GM18909 (cell line): ENCODE results near the gene ACVR1B.
A peak's percentile ranks its signal among the peaks of the same experiment; 100 is the strongest.

ENCODE experiments used
- ATAC-seq: cut with Tn5 transposase; IDR thresholded peaks from one replicate; pipeline ENCODE4 v1.9.1; 2021; ENCODE audit warnings: mild to moderate bottlenecking; ENCODE audit not compliant: unreplicated experiment, poor library complexity

The ACVR1B gene

DNA sequence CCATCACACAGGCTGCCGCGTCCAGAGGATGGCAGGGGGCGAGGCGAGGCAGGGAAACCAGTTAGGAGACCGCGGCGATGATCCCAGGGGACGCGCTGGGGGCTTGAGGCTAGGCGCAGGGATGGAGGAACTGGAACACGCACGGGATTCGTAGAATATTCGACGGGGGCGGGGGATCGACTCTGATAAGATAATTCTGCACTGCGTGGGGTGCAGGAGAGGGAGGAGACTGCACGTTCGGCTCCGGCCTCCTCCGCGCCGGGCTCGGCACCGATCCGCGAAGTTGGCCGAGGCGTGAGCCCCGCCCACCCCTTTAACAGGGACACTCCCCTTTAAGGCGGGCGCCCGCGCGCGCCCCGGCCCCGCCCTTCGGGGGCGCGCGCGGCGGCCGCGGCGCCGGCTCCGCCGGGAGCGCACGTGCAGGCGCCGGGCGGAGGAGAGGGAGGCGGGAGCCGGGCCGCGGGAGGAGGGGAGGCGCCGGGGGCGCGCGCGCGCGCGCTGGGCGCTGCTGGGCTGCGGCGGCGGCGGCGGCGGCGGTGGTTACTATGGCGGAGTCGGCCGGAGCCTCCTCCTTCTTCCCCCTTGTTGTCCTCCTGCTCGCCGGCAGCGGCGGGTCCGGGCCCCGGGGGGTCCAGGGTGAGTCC lies at the start of gene ACVR1B:
ACVR1B (plus strand) TSS at position 501 of the 644 bp plus-strand sequence; CDS start at position 546, 45 bp downstream.
- ATAC-seq, result peak; percentile 88

DNA sequence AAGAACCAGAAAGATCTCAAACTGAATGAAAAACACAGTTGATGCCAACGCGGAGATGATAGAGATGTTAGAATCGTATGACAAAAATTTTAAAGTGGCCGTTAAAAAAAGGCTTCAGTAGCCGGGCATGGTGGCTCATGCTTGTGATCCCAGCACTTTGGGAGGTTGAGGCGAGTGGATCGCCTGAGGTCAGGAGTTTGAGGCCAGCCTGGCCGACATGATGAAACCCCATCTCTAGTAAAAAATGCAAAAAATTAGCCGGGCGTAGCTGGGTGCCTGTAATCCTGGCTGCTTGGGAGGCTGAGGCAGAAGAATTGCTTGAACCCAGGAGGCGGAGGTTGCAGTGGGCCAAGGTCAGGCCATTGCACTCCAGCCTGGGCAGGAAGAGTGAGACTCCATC lies 49.6 kb upstream of the ACVR1B start:
- ATAC-seq, result no peak

DNA sequence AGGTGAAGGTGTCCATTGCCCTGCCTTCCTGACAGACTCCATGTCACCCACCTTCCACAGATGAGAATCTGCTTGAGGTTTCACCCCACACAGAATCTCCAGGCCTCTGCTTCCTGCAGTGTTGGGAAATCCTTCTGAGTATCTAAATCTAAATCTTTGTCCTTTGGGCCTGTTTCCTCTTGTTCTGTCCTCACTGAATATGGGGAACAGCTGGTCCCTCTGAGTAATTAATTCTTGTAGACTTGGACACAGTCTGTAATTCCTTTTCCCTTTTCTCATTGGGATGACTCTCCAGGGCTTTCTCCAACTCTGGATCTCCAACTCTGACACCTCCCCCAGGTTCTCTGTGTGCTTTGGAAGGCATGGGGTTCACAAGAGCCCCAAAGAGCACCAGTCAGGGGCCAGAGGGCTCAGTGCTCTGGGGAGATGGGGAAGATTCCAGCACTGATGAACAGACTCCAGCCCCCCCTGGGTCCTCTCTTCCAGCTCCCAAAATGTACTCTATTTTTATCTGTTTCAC lies 46.5 kb upstream of the ACVR1B start:
- no peak for ATAC-seq

DNA sequence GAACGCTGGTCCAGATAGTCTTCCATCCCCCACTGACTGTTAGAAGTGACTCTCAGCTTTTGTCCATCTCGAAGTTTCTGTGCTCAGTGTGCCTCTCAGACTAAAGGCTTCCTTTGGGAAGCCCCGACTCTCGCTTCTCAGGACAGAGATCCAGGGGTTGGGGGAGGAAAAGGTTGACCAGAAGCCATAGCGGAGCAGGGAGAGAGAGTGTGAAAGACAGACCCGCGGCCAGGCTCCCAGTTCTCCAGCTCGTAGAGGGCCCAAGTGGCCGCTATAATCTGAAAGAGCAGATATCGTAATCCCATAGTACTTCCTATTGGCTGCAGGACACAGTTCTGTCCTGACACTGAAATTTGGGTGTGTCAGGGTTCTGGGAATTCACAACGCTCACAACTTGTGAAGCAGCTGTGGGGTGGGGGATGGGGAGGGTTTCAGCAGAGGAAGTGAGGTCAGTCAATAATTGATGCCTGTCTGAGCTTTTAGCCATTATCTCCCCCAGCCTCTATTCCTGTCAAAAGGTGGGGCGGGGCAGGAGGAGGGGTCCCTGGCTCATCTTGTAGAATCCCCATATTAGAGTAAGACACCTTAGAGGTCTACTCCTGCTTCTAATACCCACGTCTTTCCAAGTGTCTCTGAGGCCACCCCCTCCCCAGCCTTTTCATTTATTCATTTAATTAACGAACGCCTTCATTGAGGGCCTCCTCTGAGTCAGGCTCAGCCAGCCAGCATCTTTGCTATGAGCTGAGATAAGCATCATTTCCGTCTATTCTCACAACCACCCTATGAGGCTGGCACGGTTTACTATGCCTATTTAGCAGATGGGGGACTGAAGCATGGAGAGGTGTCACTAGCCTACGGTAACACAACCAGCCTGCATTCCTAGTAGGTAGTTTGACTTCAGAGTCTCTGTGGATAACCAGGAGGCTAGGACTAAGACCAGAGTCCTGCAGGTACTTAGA lies 45.7 kb upstream of the ACVR1B start:
- no peak for ATAC-seq

DNA sequence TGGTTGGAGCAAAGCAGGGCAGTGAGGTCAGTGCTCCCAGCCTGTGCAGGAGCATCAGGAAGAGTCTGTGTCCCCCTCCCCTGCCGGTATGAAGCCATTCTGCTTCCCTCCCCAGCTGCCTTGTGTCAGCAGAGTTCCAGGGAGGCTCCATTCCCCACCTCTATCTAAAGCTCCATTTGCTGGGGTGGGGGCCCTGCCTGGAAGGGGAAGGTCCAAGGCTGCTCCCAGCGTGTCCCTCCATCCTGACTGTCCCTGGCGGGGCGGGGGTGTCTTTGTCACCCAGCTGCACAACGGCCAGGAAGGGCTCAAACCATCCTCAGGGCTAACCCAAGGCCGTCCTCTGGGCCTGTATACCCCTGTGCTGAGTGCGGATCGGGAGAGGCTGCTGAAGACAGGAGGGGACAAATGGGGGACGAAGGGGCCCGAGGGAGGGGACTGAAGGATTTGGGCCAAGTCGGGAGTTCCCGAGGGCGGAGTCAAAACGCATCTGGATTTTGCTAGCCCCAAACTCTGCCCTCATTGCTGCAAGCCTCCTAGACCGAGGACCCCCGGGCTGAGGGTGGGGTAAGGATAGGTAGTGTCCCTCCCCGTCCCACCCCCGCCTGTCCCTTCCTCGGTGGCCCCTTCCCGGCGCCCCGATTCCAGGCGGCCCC lies 44.9 kb upstream of the ACVR1B start:
- no peak for ATAC-seq

DNA sequence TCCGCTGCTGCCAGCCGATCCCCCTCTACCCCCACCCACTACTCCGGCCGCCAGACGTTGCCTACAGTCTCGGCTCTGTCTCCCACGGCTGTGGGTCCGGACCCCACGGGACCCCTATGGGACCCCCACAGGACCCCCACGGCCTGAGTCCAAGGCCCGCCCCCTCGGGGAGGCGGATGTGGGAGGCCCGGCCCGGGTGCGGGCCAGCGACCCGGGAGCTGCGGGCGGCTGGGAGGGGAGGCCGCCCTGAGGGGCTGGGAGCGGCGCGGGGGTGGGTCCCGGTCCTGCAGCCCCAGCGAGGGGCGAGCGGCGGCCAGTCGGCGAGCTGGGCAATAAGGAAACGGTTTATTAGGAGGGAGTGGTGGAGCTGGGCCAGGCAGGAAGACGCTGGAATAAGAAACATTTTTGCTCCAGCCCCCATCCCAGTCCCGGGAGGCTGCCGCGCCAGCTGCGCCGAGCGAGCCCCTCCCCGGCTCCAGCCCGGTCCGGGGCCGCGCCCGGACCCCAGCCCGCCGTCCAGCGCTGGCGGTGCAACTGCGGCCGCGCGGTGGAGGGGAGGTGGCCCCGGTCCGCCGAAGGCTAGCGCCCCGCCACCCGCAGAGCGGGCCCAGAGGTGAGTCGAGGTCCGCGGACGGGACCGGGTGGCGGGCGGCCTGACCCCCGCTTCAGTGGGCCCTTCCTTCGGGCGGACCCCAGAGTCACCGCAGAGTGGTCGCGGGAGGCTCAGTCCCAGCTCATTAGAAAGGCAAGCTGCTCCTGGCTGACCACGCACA lies 44.2 kb upstream of the ACVR1B start, which contains the start of gene ACVRL1:
ACVRL1 (plus strand) TSS at position 422 of the 773 bp plus-strand sequence. CDS start 4,971 bp downstream, outside the sequence.
- ATAC-seq, result no peak

DNA sequence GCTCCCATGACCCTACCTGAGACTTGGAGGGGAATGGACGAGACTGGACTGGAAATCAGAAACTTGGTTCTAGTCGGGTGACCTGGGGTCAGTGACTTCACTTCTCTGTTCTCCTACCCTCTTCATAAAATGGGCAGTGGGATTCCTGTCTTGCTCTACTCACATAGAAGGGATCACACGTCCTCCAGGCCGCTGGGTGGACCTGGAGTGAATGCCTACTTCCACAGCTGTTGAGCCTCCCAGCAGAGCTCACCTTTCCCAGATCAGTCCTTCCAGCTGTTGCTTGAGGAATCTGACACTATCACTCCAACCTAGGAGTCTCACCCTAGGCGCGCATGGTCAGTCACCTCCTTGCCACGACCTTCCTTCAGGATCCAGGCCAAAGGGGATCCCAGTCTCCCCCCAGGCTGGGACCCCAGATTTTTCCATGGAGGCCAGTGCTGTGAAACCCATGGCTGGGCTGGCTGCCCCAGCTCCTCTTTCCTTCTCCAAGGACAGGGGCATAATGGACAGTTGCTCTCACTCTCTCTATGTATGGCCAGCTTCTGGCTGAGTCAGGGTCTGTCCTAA lies 43.6 kb upstream of the ACVR1B start:
- no peak for ATAC-seq

DNA sequence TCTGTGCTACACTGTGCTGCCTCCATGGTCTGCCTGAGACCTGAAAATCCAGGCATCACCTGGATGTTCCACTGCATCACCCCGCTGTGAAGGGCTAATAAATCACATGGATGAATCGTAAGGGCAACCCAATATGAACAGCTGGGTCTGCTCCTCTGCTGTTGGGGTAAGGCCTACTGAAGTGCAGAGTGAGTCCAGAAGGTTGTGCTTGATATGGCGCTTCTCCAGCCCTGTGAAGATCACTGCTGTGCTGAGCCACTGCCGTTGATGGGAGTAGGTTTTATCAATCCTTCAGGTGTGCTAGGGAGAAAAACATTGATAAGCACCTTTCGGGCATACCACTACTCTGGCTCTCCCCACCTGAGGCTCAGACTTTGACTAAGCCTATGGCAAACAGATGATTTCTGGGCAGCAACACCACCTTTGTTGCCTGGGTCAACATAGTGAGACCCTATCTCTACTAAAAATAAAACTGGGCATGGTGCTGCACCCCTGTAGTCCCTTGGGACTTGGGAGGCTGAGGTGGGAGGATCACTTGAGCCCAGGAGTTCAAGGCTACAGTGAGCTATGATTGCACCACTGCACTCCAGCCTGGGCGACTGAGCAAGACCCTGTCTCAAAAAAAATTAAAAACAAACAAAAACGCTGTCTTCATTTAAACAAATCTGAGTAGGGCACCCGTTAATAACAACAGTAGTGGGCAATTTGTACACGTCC lies 42.5 kb upstream of the ACVR1B start:
- ATAC-seq, result no peak

DNA sequence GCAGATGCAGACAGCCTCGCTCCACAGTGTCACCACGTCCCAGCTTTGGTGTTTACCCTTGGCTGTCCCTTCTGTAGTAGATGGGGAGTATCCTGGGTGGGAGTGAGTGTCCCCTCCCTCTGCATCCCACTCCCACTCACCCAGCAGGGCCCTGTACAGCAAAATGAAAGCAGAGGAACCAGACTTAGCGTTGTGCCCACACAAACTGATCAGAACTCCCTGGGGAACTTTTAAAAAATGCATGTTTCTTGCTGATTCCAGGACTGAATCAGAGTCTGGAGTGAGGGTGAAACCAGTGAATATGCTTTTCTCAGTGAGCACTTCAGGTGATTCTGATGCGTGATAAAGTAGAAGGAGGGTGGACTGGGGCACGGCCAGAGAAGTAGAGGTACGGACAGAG lies 41.3 kb upstream of the ACVR1B start:
- ATAC-seq, result no peak

DNA sequence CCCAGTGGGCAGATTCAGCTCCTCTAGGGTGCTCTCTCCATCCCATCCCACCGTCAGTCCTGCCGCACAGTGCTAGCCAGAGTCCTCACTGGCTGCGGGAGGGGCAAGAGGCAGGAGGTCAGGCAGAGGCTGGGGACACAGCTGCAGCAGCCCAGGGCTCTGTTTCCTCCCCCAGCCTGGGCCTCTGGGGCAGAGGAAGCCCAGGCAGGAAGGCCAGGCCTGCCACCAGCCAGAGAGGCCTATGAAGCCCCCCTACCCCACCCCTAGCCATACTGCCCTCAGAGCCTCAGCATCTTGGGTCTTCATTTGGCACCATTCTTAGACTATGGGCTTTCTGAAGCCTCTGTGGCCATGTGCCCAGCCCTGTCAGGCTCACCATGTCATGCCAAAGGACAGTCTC lies 40.8 kb upstream of the ACVR1B start:
- no peak for ATAC-seq

DNA sequence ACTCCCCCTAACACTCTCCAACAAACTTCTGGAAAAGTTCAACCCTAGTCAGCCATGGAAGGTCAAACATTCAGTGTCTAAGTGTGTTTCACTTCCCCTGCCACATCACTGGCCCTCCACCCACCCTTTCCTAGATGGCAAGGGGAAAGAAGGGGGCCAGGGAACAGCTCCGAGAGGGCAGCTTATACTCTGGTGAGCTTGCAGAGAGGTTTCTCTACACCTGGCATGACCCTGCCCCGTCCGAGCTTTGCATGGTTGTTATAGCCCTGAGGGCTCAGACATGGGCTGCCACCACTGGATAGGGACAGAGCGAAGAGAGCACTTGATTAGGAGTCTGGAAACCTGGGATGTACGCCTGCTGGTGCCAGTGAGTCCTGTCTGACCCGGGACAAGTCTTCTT lies 40.2 kb upstream of the ACVR1B start:
- no peak for ATAC-seq

DNA sequence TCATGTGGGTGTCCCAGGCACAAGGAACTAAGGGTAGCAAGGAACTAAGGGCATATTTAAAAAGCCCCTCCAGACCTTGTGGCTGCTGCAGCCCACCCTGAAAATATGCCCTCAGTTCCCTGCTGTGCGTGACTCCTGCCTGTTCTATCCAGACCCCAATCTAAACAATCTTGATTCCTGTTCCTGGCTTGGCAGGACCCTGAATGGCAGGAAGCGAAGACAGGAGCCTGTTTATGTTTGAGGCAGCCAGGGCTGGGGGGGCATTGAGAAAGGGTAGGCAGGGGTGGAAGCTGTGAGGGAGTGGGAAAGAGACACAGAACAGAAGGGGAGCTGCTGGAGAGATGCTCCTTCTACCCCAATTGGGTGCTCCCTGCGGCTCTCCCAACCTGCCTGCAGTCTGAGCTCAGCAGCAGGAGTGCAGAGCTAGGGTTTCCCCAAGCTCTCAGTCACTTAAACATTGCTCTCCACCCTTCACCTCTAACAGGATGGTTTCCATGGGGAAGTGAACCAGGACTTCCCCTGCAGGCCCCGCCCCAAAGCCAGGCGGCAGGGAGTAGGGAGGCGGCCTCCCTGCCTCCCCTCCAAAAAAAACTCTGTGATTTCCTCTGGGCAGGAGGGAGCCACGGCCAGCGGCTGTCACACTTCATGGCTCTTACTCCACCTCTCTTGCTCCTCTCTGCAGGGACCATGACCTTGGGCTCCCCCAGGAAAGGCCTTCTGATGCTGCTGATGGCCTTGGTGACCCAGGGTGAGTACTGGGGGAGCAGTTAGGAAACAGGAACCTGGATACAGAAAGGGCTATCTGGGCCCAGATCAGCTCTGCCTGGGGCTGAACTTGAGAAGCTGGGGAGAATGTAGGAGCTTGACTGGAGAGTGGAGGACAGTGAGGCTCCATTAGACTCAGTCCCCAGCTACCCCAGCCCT lies 39.4 kb upstream of the ACVR1B start:
- no peak for ATAC-seq

DNA sequence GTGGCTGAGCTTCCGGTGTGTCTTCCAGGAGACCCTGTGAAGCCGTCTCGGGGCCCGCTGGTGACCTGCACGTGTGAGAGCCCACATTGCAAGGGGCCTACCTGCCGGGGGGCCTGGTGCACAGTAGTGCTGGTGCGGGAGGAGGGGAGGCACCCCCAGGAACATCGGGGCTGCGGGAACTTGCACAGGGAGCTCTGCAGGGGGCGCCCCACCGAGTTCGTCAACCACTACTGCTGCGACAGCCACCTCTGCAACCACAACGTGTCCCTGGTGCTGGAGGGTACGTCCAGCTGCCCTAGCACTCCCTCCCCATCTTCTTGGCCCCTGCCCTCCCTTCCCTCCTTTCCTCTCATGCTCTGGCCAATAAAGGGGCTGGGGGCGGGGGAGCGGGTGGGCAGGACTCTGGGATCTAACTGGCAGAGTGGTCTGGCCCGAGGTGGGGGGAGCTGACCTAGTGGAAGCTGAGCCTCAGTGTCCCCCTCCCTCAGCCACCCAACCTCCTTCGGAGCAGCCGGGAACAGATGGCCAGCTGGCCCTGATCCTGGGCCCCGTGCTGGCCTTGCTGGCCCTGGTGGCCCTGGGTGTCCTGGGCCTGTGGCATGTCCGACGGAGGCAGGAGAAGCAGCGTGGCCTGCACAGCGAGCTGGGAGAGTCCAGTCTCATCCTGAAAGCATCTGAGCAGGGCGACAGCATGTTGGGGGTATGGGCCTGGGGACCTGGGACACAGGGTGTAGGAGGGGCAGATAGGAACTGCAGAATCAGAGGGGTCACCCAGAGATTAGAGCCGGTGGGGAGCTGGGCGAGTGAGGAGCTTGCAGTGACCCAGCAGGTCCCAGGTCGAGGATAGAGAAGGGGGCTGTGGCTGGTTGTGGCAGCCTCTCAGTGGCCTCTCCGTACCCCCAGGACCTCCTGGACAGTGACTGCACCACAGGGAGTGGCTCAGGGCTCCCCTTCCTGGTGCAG lies 38.1 kb upstream of the ACVR1B start:
- no peak for ATAC-seq

DNA sequence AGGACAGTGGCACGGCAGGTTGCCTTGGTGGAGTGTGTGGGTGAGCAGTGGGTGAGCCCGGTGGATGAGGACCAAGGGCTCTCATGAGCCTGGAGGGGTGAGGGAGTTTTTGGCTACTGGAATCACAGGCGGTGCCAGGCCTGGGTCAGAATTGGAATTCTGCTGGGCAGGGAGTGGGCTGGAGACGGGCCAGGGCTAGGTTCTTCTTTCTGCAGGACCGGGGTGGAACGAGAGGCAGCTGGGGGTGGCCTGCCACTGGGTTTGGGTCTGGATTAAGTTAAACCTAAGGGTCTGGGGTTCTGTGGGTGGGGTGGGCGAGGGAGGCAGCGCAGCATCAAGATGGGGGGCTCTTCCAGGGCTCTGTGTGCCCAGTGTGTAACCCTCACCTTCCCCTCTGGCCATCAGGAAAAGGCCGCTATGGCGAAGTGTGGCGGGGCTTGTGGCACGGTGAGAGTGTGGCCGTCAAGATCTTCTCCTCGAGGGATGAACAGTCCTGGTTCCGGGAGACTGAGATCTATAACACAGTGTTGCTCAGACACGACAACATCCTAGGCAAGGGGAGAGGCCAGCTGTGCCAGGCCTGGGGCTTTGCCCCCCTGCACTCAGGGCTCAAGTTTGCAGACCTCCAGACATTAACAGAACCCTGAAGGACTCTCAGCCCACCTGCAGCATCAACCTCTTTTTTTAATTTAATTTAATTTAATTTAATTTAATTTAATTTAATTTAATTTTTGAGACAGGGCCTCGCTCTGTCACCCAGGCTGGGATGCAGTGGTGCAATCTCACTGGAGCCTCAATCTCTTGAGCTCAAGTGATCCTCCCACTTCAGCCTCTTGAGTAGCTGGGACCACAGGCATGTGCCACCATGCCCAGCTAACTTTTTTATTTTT lies 37.2 kb upstream of the ACVR1B start:
- no peak for ATAC-seq

DNA sequence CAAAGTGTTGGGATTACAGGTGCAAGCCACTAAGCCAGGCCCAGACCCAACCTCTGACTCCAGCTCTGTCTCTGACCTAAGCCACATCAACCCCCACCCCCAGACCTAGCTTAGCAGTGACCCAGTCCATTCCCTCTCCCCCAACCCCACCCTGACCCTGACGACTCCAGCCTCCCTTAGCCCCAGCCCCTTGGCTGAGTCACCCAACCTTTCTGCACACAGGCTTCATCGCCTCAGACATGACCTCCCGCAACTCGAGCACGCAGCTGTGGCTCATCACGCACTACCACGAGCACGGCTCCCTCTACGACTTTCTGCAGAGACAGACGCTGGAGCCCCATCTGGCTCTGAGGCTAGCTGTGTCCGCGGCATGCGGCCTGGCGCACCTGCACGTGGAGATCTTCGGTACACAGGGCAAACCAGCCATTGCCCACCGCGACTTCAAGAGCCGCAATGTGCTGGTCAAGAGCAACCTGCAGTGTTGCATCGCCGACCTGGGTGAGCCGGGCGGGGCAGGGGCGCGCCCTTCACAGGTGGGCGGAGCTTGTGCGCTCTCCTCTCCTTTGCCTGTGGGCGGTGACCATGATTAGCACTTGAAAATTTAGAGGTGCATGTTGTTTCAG lies 36.4 kb upstream of the ACVR1B start:
- ATAC-seq, result no peak
